Measurements from ENCODE around the gene CEND1.

DNA sequence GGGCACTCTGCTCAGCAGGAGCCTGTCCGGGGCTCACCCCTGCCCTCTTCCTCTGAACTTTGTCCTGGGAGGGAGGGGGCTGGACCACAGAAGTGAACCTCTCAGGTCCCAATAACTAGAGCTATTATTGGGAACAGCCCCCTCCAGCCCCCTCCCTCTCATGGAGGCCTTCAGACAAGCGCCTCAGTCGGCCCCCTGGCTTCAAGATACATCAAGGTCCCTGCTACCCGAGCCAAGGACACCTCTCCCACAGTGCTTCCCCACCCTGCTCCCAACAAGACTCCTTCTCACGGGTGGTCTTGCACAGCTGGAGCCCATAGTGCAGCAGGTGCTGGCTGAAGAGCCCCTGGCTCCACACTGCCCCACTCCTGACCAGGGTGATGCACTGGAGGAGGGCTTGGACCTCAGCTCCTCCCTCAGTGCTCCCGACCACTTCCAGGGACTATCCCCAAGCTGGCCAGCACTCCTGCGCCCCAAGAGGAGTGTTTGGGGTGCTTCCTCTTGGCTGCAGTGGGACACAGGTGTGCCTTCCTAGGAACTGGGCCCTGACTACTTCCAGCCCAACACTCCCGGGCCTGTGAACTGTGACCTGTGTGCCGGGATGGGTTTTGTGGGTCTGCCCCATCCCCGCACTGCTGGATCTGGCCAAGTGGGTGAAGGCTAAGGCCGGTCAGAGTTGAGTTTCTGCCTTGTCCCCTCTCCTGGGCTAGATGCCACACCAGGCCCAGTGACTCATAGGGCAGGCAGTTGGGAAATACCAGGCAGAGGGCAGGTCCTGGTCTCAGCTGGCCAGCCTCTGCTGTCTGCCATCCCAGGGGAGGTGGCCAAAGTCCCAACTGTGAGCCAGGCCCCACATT is 31.0 kb upstream of the CEND1 start:
- TF ChIP-seq POLR2A (IDR thresholded peaks at IDR 0.05; ENCODE audit: extremely low read depth, insufficient read length): no peak
- TF ChIP-seq, protein P1, sequence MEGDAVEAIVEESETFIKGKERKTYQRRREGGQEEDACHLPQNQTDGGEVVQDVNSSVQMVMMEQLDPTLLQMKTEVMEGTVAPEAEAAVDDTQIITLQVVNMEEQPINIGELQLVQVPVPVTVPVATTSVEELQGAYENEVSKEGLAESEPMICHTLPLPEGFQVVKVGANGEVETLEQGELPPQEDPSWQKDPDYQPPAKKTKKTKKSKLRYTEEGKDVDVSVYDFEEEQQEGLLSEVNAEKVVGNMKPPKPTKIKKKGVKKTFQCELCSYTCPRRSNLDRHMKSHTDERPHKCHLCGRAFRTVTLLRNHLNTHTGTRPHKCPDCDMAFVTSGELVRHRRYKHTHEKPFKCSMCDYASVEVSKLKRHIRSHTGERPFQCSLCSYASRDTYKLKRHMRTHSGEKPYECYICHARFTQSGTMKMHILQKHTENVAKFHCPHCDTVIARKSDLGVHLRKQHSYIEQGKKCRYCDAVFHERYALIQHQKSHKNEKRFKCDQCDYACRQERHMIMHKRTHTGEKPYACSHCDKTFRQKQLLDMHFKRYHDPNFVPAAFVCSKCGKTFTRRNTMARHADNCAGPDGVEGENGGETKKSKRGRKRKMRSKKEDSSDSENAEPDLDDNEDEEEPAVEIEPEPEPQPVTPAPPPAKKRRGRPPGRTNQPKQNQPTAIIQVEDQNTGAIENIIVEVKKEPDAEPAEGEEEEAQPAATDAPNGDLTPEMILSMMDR (IDR thresholded peaks at IDR 0.05; ENCODE audit: low read depth, low read length): no peak
- TF ChIP-seq, protein P2, sequence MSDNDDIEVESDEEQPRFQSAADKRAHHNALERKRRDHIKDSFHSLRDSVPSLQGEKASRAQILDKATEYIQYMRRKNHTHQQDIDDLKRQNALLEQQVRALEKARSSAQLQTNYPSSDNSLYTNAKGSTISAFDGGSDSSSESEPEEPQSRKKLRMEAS (IDR thresholded peaks at IDR 0.05; ENCODE audit: low read depth, low read length): no peak
